ENCODE measurements around the gene ZC3H10.

DNA sequence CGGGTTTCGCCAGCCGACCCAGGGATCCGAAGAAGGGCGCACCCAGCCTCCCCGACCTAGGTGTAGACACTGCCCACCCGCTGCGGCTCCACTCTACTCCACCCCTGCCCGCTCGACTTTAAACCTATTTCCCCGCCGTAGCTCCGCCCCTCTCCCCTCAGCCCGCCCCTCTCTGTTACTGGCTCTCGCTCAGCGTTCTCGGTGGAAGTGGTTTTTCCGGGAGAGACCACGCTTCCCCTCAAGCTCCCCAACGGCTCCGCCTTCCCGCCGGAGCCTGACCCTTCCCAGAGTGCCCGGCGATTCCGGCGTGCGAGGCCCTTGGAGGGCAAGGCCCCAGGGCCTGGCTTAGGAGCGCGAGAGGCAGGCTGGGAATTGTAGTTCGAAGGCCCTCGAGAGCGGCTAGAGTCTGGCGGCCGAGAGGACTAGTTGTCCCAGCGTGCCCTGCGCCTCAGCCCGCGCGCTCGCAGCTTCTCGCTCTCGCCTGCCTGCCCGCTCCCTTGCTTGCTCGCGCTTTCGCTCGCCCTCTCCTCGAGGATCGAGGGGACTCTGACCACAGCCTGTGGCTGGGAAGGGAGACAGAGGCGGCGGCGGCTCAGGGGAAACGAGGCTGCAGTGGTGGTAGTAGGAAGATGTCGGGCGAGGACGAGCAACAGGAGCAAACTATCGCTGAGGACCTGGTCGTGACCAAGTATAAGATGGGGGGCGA, 13.8 kb upstream of the ZC3H10 start, which contains the start of gene PA2G4:
- TF ChIP-seq EZH2 (IDR thresholded peaks at IDR 0.05; ENCODE audit: insufficient read depth, poor library complexity, severe bottlenecking), result no peak
- TF ChIP-seq EZH2phosphoT487 (IDR thresholded peaks at IDR 0.05; ENCODE audit: insufficient read depth, low read depth), result no peak

Data from GM23248 (cell line).